Inflammatory macrophage (primary cell): Measurements from ENCODE around the gene CRHR2.

Source experiments
- DNase-seq, 2 donors: peaks; one replicate each; pipeline ENCODE4 v3.0.0-alpha.2; 2020 to 2022

The CRHR2 gene

GRCh38 chr7:30616318-30616717, 65.9 kb downstream of the CRHR2 start:
- DNase-seq: no peak

DNA sequence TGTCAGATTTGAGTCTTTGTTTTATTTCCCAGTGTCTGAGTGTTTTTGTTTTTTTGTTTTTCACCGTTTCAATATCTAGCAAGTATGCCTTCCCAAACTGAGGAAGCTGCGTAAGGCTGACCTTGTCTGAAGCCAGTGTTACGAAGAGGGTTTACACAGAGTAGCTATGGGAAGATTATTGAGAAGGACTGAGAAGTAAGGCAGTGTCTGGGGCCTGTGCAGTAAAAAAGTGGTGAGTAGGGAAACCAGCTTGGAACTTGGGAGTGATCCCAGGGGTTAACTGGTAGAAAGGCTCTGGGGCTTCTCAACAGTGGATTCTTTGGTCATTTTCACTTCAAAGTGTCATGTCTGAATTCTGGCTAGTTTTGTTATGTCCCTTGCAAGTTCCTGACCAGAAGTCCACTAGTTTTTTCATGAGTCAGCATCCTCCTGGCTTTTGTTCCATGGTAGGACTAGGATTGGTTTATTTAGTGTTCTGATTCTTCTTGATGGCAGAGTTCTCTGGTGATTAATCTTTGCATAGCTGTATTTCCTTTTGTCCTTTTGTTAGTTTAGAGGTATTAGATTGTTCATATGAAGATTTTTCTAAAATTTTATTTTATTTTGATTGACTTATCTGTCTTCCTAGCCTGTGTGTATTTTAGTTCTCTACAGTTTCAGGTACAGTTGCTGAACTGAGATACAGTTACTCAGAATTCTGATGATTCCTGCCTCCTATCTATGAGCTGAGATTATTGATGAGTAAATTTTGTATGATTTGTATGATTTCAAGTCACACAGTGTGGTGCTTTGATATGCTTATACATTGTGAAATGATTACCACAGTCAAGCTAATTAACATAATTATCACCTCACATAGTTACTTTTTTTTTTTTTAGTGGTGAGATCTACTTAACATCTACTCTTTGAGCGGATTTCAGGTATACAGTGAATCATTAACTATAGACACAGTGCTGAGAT, 68.6 kb downstream of the CRHR2 start:
- no peak for DNase-seq

DNA sequence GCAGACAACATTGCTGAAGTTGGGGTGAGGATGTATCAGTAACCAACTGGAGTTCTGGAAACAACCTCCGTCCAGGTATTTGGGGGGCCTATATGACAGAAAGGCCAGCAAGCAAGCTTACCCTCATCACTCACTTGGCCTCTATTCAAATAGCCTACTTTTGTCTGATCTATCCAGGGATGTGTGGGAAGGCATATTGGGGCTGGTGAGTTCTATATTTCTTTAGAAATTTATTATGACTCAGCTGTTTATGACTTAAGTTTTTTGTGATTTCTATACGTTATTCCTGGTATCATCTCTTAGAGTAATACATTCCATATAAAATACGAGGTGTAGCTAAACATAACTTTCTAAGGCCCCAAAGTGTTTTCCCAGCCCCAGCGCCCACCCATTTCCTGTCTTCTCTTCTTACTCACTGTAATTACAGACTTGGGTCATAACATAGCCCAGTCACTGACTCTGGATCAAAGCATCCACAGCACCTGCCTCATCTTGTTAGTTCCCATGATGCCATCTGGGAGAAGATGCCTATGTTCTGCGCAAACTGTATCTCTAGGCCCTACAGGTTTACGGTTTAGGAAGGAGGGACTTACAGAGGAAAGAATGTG, 69.5 kb downstream of the CRHR2 start:
- DNase-seq: no peak

DNA sequence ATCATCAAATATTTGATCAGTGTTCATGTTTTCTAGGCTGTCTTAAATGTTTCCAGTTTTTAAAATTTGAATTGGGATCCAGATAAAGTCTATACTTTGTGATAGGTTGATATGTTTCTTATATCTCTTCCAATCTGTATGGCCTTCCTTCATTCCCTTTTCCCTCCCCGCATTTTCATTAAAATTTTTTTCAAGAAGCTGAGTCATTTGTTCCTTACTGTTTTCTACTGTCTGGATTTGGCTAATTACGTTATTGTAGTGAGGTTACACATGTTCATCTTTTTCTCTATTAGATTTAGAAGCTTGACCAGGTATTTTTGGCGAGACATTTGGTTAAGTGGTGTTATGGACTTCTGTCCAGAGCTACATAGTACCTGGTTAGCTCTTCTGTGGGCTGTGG, 76.4 kb downstream of the CRHR2 start:
- DNase-seq: no peak

DNA sequence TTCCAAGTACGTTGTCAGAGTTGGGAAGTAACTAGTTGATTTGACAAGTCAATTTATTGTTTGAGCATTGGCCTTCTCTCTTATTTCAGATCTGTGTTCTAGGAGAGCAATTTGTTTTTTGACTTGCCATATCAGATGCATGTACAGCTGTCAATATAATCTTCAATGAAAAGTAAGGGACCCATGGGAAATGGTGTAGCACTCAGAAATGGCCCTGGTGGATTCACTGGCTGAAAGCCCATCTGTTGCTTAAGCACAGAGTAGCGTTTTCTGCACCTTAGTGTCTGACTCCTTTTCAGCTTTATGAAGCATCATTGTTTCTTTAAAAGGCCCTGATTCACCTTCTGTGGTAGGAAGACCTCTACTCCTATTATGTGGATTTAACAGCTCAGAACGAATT, 77.4 kb downstream of the CRHR2 start:
- DNase-seq: no peak
